Tibial nerve (tissue), 4 donors: Measurements from ENCODE around the gene TCF7.

Experiments used
- EP300 ChIP-seq, 2 donors: sonication (generic); formaldehyde crosslinking; IDR thresholded peaks; one replicate each; pipeline ENCODE4 v1.6.1; 2017; ENCODE audit warnings: antibody characterized with exemption in 2 of 2, mild to moderate bottlenecking in 1 of 2
- POLR2A ChIP-seq, 2 donors: fragments of 450-650 bp; IDR thresholded peaks; one replicate each; pipeline ENCODE4 v1.6.1; 2017; ENCODE audit warnings: antibody characterized with exemption in 2 of 2, mild to moderate bottlenecking in 2 of 2, moderate library complexity in 2 of 2
- TF ChIP-seq, protein P1 (sequence below), 5 experiments: fragments of 200-600 bp in 3 of 5; fragments of 450-650 bp in 2 of 5; sonication (generic) in 3 of 5; IDR thresholded peaks; one replicate each; pipeline ENCODE4 v1.5.1; 2016 to 2019; ENCODE audit warnings: antibody characterized with exemption in 5 of 5, mild to moderate bottlenecking in 3 of 5, moderate library complexity in 2 of 5

DNA sequence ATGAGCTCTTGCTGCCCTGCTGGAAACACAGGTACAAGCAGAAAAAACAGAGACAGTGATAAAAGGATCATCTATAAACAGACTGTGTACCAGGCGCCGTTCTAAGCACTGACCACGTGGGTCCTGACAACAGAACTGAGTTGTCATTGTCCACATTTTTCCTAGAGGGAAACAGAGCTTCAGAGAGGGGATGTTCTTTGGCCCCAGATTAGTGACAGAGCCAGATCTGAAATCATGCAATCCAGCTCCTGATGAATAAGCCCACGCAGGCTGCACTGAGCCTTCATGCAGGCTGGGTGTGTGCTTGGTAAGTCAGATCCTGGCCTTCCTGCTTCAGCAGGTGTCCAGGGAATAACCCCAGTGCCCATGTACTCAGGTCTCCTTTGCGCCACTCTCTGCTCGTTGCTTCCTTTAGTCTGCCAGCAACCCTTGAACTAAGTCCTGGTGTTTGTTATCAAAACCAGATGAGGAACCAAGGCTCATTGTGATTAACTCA is 22.8 kb upstream of the TCF7 start:
- TF ChIP-seq, protein P1, sequence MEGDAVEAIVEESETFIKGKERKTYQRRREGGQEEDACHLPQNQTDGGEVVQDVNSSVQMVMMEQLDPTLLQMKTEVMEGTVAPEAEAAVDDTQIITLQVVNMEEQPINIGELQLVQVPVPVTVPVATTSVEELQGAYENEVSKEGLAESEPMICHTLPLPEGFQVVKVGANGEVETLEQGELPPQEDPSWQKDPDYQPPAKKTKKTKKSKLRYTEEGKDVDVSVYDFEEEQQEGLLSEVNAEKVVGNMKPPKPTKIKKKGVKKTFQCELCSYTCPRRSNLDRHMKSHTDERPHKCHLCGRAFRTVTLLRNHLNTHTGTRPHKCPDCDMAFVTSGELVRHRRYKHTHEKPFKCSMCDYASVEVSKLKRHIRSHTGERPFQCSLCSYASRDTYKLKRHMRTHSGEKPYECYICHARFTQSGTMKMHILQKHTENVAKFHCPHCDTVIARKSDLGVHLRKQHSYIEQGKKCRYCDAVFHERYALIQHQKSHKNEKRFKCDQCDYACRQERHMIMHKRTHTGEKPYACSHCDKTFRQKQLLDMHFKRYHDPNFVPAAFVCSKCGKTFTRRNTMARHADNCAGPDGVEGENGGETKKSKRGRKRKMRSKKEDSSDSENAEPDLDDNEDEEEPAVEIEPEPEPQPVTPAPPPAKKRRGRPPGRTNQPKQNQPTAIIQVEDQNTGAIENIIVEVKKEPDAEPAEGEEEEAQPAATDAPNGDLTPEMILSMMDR (IDR thresholded peaks at IDR 0.05) = no peak
- no peak for TF ChIP-seq POLR2A (IDR thresholded peaks at IDR 0.05)
- no peak for TF ChIP-seq EP300 (IDR thresholded peaks at IDR 0.05)
